Activated naive CD8-positive, alpha-beta T cell treated with anti-CD3 and anti-CD28 coated beads for 36 hours (primary cell): Measurements from ENCODE around the gene IRS2. TPM values are rescaled to one million over a fixed set of nuclear protein-coding genes. Genes with fewer than 3 reads are reported as not detected.

Experiments
- DNase-seq: peaks from one replicate; pipeline ENCODE4 v3.0.0; 2021
- H3K27ac Mint-ChIP-seq: one replicate; pipeline ENCODE4 v1.8.0; 2022; ENCODE audit warnings: mild to moderate bottlenecking, moderate library complexity, mixed read lengths
- H3K27me3 Mint-ChIP-seq: one replicate; pipeline ENCODE4 v1.8.0; 2022; ENCODE audit warnings: mild to moderate bottlenecking, mixed read lengths
- H3K36me3 Mint-ChIP-seq: one replicate; pipeline ENCODE4 v1.8.0; 2021; ENCODE audit warnings: mild to moderate bottlenecking, mixed read lengths
- H3K4me1 Mint-ChIP-seq: one replicate; pipeline ENCODE4 v1.8.0; 2021; ENCODE audit warnings: mixed read lengths
- H3K4me3 Mint-ChIP-seq: one replicate; pipeline ENCODE4 v1.8.0; 2022; ENCODE audit warnings: mild to moderate bottlenecking, moderate library complexity, mixed read lengths
- H3K9me3 Mint-ChIP-seq: one replicate; pipeline ENCODE4 v1.8.0; 2022; ENCODE audit warnings: mixed read lengths
- total RNA-seq, 2 experiments: library from RNA; stranded (reverse); gene quantifications; one replicate each; pipeline ENCODE4 v1.2.3, GENCODE V29; 2021

The IRS2 gene
- total RNA-seq, 2 experiments from 2014 or later = 1.8 to 1.9 TPM

- Mint-ChIP-seq H3K9me3 (no peaks in the 10 kb centered on the region), H3K27ac (no peak overlapping the region), H3K27me3 (no peaks in the 10 kb centered on the region), H3K4me1 (peaks cover 24% of the 10 kb centered on the region), H3K36me3 (no peaks in the 10 kb centered on the region), H3K4me3 (no peak overlapping the region)
- DNase-seq = no peak
Observed at GRCh38 chr13:109760402-109760801, 26.0 kb downstream of the IRS2 start.

GRCh38 chr13:109759609-109760008 is 26.8 kb downstream of the IRS2 start:
- peaks cover 21% of the 10 kb centered on the region for H3K4me1 Mint-ChIP-seq
- H3K36me3 Mint-ChIP-seq = peaks cover 3% of the 10 kb centered on the region
- no peak for DNase-seq
- no peak overlapping the region for H3K27ac Mint-ChIP-seq
- H3K4me3 Mint-ChIP-seq = no peak overlapping the region
- no peaks in the 10 kb centered on the region for H3K27me3 Mint-ChIP-seq
- H3K9me3 Mint-ChIP-seq = no peaks in the 10 kb centered on the region

DNA sequence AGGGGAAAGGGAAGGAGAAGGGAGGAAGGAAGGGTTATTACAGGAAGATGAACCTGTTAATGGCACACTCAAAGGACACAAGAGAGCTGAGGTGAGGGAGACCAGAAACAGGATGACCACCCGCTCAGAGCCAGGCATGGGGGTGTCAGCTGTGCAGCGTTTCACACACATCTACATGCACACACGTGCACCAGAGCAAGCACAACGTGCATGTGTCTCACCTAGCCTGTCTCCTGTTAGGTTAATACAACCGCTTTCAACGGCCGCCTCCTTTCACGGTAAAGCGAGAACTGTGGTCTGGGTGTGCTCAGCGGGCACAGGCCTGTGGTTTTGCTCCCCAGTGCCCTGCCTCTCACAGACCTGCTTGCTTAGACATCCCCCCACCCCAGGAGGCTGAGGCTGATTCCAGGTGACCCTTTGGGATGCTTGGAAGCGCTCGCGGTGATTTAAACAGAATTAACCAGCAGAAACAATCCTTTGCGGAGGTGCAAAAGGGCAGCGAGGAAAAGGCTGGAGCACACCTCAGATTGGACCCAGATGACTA is 27.4 kb downstream of the IRS2 start:
- Mint-ChIP-seq H3K27me3 (no peaks in the 10 kb centered on the region), H3K4me3 (no peak overlapping the region), H3K27ac (no peak overlapping the region), H3K4me1 (peaks cover 19% of the 10 kb centered on the region), H3K9me3 (no peaks in the 10 kb centered on the region), H3K36me3 (peaks cover 3% of the 10 kb centered on the region)
- no peak for DNase-seq

GRCh38 chr13:109756778-109757177 is 29.6 kb downstream of the IRS2 start:
- Mint-ChIP-seq H3K27ac (no peak overlapping the region), H3K27me3 (no peaks in the 10 kb centered on the region), H3K9me3 (no peaks in the 10 kb centered on the region), H3K4me1 (peaks cover 15% of the 10 kb centered on the region), H3K36me3 (peaks cover 8% of the 10 kb centered on the region), H3K4me3 (no peak overlapping the region)
- no peak for DNase-seq

DNA sequence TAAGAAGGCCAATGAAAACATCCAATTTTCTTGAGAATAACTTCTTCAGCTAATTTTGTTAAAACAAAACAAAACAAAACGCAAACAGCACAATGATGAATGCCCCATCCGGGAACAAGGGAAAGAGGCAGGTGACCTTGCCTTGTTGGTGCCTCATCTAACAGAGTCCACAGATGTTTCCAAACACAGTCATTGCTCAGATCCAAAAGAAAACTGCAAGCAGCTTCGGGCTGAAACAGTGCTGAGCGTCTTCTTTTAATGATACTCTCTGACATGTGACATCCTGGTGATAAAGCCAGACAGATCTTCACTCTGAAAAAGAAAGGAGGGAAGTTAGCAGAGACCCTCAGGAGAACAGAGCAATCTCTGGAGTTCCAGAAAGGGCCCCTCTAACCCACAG is 30.4 kb downstream of the IRS2 start:
- H3K27me3 Mint-ChIP-seq = no peaks in the 10 kb centered on the region
- peaks cover 12% of the 10 kb centered on the region for H3K4me1 Mint-ChIP-seq
- H3K36me3 Mint-ChIP-seq = peaks cover 8% of the 10 kb centered on the region
- no peak for DNase-seq
- H3K9me3 Mint-ChIP-seq = no peaks in the 10 kb centered on the region
- no peak overlapping the region for H3K27ac Mint-ChIP-seq
- H3K4me3 Mint-ChIP-seq = no peak overlapping the region

DNA sequence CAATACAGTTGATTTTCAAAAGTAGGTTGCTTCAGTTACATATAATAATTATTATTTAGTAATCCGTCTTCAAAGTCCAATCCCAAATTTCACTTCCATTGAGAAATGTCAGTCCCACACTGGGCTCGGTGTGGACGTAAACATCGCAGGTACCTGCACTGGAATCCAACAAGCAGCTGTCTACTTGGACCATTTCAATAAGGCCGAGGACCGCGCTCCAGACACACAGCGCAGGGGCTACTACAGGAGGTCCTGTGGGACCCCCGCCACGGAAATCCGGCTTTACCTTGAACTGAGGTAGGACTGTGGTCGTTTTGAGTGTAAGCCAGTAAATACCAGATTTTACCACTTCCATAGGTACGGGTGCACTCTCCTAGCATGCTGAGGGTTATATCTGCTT is 30.8 kb downstream of the IRS2 start:
- DNase-seq = no peak
- Mint-ChIP-seq H3K36me3 (peaks cover 8% of the 10 kb centered on the region), H3K27ac (no peak overlapping the region), H3K27me3 (no peaks in the 10 kb centered on the region), H3K4me3 (no peak overlapping the region), H3K4me1 (peaks cover 12% of the 10 kb centered on the region), H3K9me3 (no peaks in the 10 kb centered on the region)

GRCh38 chr13:109751477-109751876 is 34.9 kb downstream of the IRS2 start:
- H3K36me3 Mint-ChIP-seq = peaks cover 8% of the 10 kb centered on the region
- H3K27me3 Mint-ChIP-seq = peaks cover 2% of the 10 kb centered on the region
- no peaks in the 10 kb centered on the region for H3K9me3 Mint-ChIP-seq
- no peak overlapping the region for H3K4me3 Mint-ChIP-seq
- H3K27ac Mint-ChIP-seq = no peak overlapping the region
- no peaks in the 10 kb centered on the region for H3K4me1 Mint-ChIP-seq
- no peak for DNase-seq

- no peak overlapping the region for H3K4me3 Mint-ChIP-seq
- H3K9me3 Mint-ChIP-seq = no peaks in the 10 kb centered on the region
- H3K36me3 Mint-ChIP-seq = peaks cover 8% of the 10 kb centered on the region
- H3K27me3 Mint-ChIP-seq = peaks cover 7% of the 10 kb centered on the region
- H3K27ac Mint-ChIP-seq = no peak overlapping the region
- H3K4me1 Mint-ChIP-seq = no peaks in the 10 kb centered on the region
- no peak for DNase-seq
Observed at GRCh38 chr13:109750221-109750775, 36.1 kb downstream of the IRS2 start.

DNA sequence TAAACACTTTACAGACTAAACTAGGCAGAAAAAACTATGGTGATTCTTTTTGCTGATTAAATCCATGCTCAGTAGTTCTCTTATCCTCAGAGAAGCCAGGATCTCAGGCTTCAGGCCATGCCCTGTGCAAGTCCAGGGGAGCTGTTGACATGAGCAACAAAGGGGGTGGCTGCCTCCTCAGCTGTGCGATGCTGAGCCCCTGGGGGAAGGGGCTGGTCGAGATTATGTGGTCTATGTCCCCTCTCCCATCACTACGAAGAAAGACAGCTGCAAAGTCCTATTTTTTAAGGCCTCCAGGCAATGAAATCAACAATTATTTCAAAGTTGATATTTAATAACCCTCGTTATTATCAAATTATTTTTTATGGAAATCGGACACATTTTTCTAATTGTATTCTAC is 37.0 kb downstream of the IRS2 start:
- H3K27me3 Mint-ChIP-seq = peaks cover 8% of the 10 kb centered on the region
- H3K36me3 Mint-ChIP-seq = peaks cover 6% of the 10 kb centered on the region
- no peak for DNase-seq
- H3K4me3 Mint-ChIP-seq = no peak overlapping the region
- H3K4me1 Mint-ChIP-seq = no peaks in the 10 kb centered on the region
- H3K27ac Mint-ChIP-seq = no peak overlapping the region
- no peaks in the 10 kb centered on the region for H3K9me3 Mint-ChIP-seq

DNA sequence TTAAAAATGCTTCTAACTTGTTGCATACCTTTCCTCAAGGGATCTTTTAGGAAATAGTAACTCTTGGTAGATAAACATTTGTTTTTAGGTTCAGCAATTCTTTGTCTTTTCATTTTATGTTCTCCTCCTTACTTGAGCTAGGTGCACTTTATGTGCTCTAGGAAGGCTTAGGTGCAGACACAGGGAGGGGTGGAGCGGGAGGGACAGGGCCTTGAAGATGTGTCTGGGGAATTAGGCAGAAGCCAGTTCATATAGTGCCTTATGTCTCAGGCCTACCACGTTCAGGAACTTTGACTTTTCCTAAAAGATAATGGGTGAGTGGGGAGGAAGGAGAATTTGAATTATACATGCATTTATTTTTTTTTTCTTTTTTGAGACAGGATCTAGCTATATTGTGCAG is 37.7 kb downstream of the IRS2 start:
- peaks cover 6% of the 10 kb centered on the region for H3K4me1 Mint-ChIP-seq
- no peak overlapping the region for H3K27ac Mint-ChIP-seq
- no peak overlapping the region for H3K4me3 Mint-ChIP-seq
- no peak for DNase-seq
- H3K9me3 Mint-ChIP-seq = no peaks in the 10 kb centered on the region
- peaks cover 6% of the 10 kb centered on the region for H3K36me3 Mint-ChIP-seq
- H3K27me3 Mint-ChIP-seq = peaks cover 13% of the 10 kb centered on the region

GRCh38 chr13:109747524-109747923 is 38.9 kb downstream of the IRS2 start:
- no peak for DNase-seq
- Mint-ChIP-seq H3K36me3 (no peaks in the 10 kb centered on the region), H3K27ac (no peak overlapping the region), H3K4me3 (no peak overlapping the region), H3K27me3 (peaks cover 13% of the 10 kb centered on the region), H3K4me1 (peaks cover 9% of the 10 kb centered on the region), H3K9me3 (no peaks in the 10 kb centered on the region)

DNA sequence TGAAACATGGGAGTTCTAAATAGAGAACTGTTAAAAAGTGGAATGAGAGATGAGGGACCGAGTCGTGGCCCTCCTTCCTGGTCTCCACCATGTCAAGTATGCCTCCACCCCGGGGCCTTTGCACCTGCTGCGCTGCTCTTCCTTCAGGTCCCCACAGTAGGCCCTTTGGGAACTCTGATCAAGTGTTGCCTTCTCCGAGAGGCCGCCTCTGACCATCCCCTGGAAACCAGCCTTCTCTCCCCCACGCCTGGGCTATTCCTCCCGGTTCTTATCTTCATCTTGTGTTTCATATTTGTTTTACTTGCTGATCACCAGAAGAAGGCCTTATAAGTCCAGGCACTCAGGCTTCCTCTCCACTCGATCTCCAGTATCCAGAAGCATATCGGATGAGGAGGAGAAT is 40.0 kb downstream of the IRS2 start:
- Mint-ChIP-seq H3K9me3 (no peaks in the 10 kb centered on the region), H3K27me3 (peaks cover 13% of the 10 kb centered on the region), H3K27ac (no peak overlapping the region), H3K4me3 (no peak overlapping the region), H3K36me3 (no peaks in the 10 kb centered on the region), H3K4me1 (peaks cover 9% of the 10 kb centered on the region)
- no peak for DNase-seq

- Mint-ChIP-seq H3K27me3 (peaks cover 13% of the 10 kb centered on the region), H3K4me1 (peaks cover 9% of the 10 kb centered on the region), H3K9me3 (no peaks in the 10 kb centered on the region), H3K36me3 (no peaks in the 10 kb centered on the region), H3K27ac (no peak overlapping the region), H3K4me3 (no peak overlapping the region)
- DNase-seq = no peak
Observed at GRCh38 chr13:109745702-109746101, 40.7 kb downstream of the IRS2 start.

DNA sequence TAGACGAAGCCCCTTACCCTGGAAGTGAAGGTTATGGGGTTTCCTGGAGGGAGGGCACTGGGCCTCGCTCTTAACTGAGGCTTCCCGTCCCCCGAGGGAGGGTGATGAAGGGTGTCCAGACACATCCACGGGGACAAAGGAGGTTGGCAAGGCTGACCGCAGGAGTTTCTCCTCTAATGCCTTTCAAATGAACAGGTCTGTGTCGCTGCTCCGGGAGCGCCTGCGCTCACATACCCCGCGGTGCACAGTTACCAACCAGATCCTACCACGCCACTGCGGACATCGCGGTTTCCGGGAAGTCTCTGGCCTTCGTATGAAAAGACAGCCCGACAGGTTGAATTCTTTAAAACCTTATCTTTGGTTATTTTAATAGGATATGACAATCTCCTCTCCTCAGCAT is 41.3 kb downstream of the IRS2 start:
- DNase-seq = no peak
- no peaks in the 10 kb centered on the region for H3K36me3 Mint-ChIP-seq
- no peaks in the 10 kb centered on the region for H3K9me3 Mint-ChIP-seq
- H3K27me3 Mint-ChIP-seq = peaks cover 13% of the 10 kb centered on the region
- peaks cover 9% of the 10 kb centered on the region for H3K4me1 Mint-ChIP-seq
- no peak overlapping the region for H3K4me3 Mint-ChIP-seq
- no peak overlapping the region for H3K27ac Mint-ChIP-seq

DNA sequence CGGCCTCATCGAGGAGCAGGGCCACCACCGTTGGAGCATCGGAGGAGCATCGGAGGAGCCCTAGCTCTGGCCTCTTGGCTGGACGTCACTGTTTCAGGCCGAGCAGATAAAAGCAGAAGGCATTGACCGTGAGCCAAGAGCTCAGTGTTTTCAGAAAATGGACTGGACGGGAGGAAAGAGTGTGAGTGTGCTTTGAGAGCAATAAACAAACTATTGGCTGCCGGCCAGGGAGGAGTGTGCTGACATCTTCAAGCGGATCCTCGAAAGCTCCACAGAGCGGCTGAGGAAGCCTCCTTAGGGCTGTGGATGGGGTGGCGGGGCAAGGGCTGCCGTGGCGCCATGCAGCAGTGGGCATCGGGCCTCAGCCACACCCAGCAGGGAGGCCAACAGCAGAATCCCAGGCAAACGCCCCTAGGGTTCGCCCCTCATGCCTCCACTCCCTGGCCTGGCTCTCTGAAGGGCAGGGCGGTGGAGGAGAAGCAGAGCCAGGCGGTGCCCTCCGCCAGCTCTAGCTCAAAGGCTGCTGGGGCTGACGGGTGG is 41.8 kb downstream of the IRS2 start:
- no peak for DNase-seq
- Mint-ChIP-seq H3K4me3 (no peak overlapping the region), H3K4me1 (peaks cover 9% of the 10 kb centered on the region), H3K27me3 (peaks cover 13% of the 10 kb centered on the region), H3K9me3 (no peaks in the 10 kb centered on the region), H3K36me3 (no peaks in the 10 kb centered on the region), H3K27ac (no peak overlapping the region)

DNA sequence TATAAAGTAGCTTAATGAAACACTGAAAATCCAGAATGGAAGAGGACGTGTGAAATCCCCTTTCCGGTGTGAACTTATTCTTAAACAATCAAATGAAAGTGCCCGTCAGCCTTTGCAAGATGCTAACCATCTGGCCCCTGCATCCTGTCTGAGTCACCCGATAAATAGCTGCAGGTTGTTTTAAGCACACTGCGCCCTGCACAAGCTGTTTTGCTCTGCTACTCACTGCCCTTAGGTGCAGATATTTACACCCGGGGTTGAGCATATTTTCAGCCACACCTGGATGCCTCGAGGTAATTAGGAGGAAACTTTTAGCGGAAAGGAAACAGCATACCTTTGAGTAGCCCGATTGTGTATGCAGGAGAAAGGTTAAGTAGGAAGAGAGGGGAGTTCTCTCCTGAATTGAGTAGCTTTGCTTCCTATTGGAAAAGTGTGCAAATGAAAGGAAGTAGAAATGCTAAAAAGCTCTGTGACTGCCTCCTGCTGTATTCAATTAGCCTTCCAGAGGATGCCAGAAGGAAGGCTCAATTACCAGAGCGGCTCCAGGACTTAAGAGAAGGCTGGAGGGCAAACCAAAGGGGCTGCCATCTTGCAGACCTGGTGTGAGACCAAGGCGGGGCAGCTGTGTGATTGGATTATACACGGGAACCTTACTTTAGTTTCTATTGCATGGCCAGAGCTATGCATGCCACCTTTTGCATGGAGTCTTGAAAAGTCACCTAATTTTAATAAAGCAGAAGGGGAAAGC is 42.5 kb downstream of the IRS2 start:
- Mint-ChIP-seq H3K27ac (no peak overlapping the region), H3K36me3 (no peaks in the 10 kb centered on the region), H3K27me3 (peaks cover 13% of the 10 kb centered on the region), H3K4me1 (peaks cover 9% of the 10 kb centered on the region), H3K4me3 (no peak overlapping the region), H3K9me3 (no peaks in the 10 kb centered on the region)
- DNase-seq = peak; percentile 11
